H1 (cell line): Measurements from ENCODE around the gene NCBP2. TPM values are rescaled to one million over a fixed set of nuclear protein-coding genes. Genes with fewer than 3 reads are reported as not detected.

Experiments
- CTCF ChIP-seq, 3 experiments: IDR thresholded peaks; 1 replicate in 2 of 3; 2 replicates in 1 of 3; pipeline versions ENCODE4 v1.5.1 to v1.6.1; 2011; ENCODE audit warnings: low read length in 3 of 3, mild to moderate bottlenecking in 3 of 3, inconsistent platforms in 2 of 3, low read depth in 1 of 3, moderate library complexity in 1 of 3; ENCODE audit not compliant: insufficient read depth in 1 of 3; ENCODE audit errors: control extremely low read depth in 1 of 3
- SAP30 ChIP-seq: fragments of 300-600 bp; sonication (generic); IDR thresholded peaks from 2 replicates; pipeline ENCODE4 v1.7.1; 2012; ENCODE audit warnings: low read length, moderate library complexity, mild to moderate bottlenecking, inconsistent platforms; ENCODE audit not compliant: insufficient read depth, insufficient replicate concordance
- polyA plus RNA-seq, 7 experiments: library from polyadenylated mRNA; depleted of rRNA in 3 of 7; stranded (reverse) in 5 of 7; unstranded in 2 of 7; fragments of >200 nt in 5 of 7; fragments of 200-250 nt in 2 of 7; gene quantifications; 1 replicate in 5 of 7; 2 replicates in 1 of 7; 4 replicates in 1 of 7; pipeline versions ENCODE4 v1.2.1 to v1.2.3, GENCODE V29; 2011 to 2013; ENCODE audit warnings: missing spikeins in 2 of 7, mixed read lengths in 2 of 7
- total RNA-seq: library from RNA; stranded (reverse); fragmentation: NEBNext Ultra II Directional; extraction: Animal tissue kit (Norgen Biotek cat#: 25700); gene quantifications from 2 replicates; pipeline ENCODE4 v1.2.1, GENCODE V29; 2021

NCBP2 gene
- total and polyA plus RNA-seq, 2 of the 8 experiments (the other 6 are each of a cell fraction or from before 2014, with no cell fraction given): 34.1 to 100 TPM

GRCh38 chr3:196920733-196921132 lies 21.6 kb downstream of the NCBP2 start (continued):
- no peak for TF ChIP-seq CTCF (IDR thresholded peaks at IDR 0.05; ENCODE audit: control extremely low read depth in 1 of 3, insufficient read depth in 1 of 3, low read depth in 1 of 3, low read length in 3 of 3)
- TF ChIP-seq SAP30: no peak
